ENCODE results near the gene IL17RA.
"Not testable (repeated sequence)": the region's sequence is repeated elsewhere in the genome, so short reads cannot be mapped to it uniquely, and the experiment has no call there.

IL17RA gene

GRCh38 chr22:17143101-17143500 lies 58.3 kb downstream of the IL17RA start:
- no peak for TF ChIP-seq CTCF (IDR thresholded peaks at IDR 0.05; ENCODE audit: low read depth, low read length, missing control alignments)
- no peak overlapping the region for H3K4me3 ChIP-seq (ENCODE audit: low read depth, low read length)
- DNase-seq (ENCODE audit: low read depth), result no peak

DNA sequence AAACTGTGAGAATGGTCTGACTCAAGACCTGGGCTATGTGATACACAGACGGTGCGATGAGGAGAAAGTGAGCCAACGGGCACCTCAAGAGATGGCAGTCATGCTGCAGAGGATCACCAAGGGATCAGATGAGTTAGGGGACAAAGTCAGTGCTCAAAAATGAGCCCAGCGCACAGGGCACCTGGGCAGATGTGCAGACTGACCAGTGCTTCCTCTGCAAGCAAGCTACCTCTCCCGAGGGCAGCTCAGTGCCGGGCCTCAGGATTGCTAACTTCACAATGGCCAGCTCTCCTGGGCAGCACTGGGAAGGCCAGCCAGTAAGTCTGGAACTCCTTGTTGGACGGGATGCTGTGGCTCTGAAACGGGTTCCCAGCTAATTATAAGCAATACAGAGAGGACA lies 59.0 kb downstream of the IL17RA start:
- H3K4me3 ChIP-seq (ENCODE audit: low read depth, low read length), result no peak overlapping the region
- TF ChIP-seq CTCF (IDR thresholded peaks at IDR 0.05; ENCODE audit: low read depth, low read length, missing control alignments), result no peak
- DNase-seq (ENCODE audit: low read depth), result no peak

DNA sequence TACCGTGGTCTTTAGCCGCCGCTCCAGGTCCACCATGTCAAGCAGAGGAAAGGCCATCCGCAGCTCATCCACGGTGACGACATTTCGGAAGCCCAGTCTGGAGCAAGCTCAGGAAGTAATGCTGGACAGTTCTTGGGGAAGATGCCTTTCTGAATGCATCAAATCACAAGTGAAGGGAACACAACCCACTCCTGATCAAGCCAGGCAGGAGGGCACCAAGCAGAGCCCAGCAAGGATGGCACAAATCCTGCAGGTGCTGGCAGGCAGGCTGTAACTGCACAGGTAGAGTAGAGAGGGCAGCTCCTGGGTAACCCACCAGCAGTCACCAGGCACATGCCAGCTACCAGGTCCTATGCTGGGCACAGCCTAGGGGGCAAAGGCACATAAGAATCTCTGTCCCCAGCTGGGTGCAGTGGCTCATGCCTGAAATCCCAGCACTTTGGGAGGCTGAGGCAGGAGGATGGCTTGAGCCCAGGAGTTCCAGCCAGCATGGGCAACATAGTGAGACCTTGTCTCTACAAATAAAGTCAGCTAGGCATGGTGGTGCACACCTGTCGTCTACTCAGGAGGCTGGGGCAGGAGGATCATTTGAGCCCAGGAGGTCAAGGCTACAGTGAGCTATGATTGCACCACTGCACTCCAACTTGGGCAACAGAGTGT lies 60.4 kb downstream of the IL17RA start:
- no peak for TF ChIP-seq CTCF (IDR thresholded peaks at IDR 0.05; ENCODE audit: low read depth, low read length, missing control alignments)
- no peak overlapping the region for H3K4me3 ChIP-seq (ENCODE audit: low read depth, low read length)
- no peak for DNase-seq (ENCODE audit: low read depth)

- DNase-seq (ENCODE audit: low read depth); H3K4me3 ChIP-seq (ENCODE audit: low read depth, low read length): not testable (repeated sequence)
Observed at GRCh38 chr22:17147458-17147857, 62.7 kb downstream of the IL17RA start.

DNA sequence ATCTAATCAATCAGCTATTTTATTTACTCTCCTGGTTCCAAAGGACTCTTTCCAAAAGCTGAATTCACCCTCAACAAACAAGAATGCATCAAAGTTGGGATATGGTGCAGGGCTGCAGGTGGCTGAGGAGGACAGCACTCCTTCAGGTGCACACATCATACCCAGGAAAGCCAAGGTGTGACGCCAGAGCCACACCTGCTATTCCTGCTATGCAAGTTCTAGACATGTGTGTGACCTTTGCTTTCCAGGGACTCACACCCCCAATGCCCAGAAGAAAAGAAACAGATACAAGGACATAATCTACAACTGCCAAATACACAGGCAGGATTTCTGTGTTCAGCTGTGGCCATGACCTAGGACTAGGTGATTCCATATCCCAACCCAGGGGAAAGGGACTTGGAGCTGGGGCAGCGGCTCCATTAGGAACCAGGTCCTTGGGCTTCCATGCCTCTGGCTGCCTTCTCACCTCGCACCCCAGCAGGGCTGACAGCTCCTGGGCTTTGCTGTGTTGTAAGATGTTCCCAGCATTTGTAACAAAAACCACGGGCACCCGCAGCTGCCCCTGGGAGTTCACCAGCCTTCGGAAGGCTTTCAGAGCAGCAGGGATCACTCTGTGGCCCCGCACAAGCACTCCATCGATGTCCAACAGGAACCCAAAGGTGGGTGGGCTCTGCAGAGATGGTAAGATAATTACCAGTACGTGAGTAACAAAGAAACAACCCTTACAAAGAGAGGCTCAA lies 64.4 kb downstream of the IL17RA start:
- DNase-seq (ENCODE audit: low read depth), result no peak
- H3K4me3 ChIP-seq (ENCODE audit: low read depth, low read length), result no peak overlapping the region
- TF ChIP-seq CTCF (IDR thresholded peaks at IDR 0.05; ENCODE audit: low read depth, low read length, missing control alignments), result no peak

DNA sequence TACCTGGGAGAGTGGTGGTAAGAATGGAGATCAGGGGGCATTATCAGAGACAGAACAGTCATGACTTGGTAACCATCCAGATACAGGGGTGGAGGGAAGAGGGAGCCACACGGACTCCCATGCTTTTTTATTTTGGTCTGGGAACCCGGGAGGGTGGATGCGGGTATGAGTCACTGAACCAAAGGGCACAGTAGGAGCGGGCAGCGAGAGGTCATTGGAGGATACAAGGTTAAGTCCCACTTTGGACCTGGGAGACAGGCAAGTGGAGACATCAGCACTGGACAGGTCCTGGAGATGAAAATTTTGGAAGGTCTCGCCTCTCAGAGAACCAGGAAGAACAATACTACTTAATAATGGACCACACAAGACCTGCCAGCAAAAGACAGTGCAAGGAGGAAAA lies 67.5 kb downstream of the IL17RA start:
- no peak for DNase-seq (ENCODE audit: low read depth)
- H3K4me3 ChIP-seq (ENCODE audit: low read depth, low read length), result no peak overlapping the region
- TF ChIP-seq CTCF (IDR thresholded peaks at IDR 0.05; ENCODE audit: low read depth, low read length, missing control alignments), result no peak

DNA sequence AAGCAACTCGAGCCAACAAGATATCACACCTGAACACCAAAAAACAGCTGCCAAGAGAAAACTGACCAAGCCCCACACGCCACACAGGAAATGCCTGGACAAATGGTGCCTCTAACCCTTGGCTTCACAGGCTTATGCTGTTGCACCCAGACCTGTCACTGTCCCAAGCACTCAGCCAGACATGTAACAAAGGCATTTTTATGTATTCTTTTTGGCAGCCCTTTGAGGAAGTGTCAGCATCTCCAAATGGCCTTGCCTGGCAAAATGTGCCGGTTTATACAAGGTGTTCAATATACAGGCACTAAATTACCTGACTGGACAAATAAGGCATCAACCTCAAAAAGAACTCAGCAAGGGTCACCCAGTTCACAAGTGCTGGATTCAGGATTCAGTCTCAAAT lies 68.2 kb downstream of the IL17RA start:
- TF ChIP-seq CTCF (IDR thresholded peaks at IDR 0.05; ENCODE audit: low read depth, low read length, missing control alignments), result no peak
- H3K4me3 ChIP-seq (ENCODE audit: low read depth, low read length), result no peak overlapping the region
- DNase-seq (ENCODE audit: low read depth), result no peak

Data from GM12864 (cell line).